22Rv1 (cell line): ENCODE results near the gene RPF1.
"Not testable (repeated sequence)": the region's sequence is repeated elsewhere in the genome, so short reads cannot be mapped to it uniquely, and the experiment has no call there.

Experiments
- H3K27ac ChIP-seq: fragments of 450-650 bp; 2 replicates; pipeline ENCODE4 v1.5.1; 2017
- ZFX ChIP-seq: fragments of 450-650 bp; IDR thresholded peaks from 2 replicates; pipeline ENCODE4 v1.6.1; 2017; ENCODE audit warnings: antibody characterized with exemption, borderline replicate concordance
- TF ChIP-seq, protein P1 (sequence below): fragments of 450-650 bp; IDR thresholded peaks from 2 replicates; pipeline ENCODE4 v1.5.1; 2017; ENCODE audit warnings: mild to moderate bottlenecking

Gene RPF1

GRCh38 chr1:84497631-84498275 is 18.7 kb downstream of the RPF1 start:
- peak overlapping the region; percentile 37 for H3K27ac ChIP-seq
- TF ChIP-seq ZFX = no peak
- TF ChIP-seq, protein P1, sequence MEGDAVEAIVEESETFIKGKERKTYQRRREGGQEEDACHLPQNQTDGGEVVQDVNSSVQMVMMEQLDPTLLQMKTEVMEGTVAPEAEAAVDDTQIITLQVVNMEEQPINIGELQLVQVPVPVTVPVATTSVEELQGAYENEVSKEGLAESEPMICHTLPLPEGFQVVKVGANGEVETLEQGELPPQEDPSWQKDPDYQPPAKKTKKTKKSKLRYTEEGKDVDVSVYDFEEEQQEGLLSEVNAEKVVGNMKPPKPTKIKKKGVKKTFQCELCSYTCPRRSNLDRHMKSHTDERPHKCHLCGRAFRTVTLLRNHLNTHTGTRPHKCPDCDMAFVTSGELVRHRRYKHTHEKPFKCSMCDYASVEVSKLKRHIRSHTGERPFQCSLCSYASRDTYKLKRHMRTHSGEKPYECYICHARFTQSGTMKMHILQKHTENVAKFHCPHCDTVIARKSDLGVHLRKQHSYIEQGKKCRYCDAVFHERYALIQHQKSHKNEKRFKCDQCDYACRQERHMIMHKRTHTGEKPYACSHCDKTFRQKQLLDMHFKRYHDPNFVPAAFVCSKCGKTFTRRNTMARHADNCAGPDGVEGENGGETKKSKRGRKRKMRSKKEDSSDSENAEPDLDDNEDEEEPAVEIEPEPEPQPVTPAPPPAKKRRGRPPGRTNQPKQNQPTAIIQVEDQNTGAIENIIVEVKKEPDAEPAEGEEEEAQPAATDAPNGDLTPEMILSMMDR = no peak

DNA sequence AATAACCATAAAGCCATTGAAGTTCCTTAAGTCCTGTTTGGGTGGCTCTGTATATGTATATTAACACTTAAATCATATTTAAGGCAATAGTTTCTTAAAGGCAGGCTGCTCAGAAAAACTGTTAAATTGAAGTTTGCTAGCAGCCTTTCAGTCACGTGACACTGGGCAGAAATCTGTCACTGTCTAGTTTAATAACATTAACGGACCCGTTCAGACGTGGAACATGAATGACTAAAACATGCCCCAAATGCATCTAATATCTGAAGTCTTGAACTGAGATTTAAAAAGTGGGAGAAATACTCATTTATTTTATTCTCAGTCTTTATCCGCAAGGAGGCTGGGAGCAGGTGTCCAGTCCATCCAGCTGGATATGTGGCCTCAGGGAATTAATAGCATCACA is 23.9 kb downstream of the RPF1 start:
- TF ChIP-seq, protein P1 = no peak
- TF ChIP-seq ZFX = no peak
- H3K27ac ChIP-seq = no peak overlapping the region

DNA sequence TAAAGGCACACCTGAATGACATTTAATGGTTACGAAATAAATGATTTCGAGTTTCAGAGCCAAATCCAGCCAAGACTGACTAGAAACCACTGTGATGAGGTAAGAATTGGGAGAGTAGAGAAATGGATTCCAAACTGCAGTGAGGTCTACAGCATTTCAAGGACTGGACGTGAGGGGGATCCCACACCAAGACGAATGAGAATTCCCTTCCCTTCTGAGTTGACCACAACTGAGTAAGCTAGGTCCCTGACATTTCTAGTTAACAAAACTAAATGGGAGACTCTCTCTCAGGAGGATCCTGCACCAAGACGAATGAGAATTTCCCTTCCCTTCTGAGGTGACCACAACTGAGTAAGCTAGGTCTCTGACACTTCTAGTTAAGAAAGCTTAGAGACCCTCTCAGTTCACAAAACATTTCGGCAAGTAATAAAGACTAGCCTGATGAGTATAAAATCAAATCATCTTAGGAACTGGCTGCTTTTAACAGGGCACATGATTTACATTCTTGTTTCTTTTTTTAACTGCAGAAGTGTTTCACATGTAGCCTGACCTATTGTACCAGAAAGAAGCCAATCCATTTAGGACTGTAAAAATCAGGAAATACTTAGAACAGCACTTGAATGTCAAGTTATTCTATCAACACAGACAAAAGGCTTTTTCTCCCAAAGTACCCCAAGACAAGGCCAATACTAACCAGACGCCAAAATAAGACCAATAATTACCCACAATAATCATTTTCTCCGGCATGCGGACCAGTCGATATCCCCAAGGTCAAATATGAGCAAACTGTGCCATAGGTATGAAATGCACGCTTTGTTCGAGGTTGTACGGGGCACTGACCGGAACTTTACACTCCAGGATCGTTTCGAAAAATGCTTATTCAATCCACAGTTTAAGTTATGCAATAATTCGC is 25.8 kb downstream of the RPF1 start:
- no peak for TF ChIP-seq ZFX
- TF ChIP-seq, protein P1 = no peak
- H3K27ac ChIP-seq = peak overlapping the region; percentile 85

DNA sequence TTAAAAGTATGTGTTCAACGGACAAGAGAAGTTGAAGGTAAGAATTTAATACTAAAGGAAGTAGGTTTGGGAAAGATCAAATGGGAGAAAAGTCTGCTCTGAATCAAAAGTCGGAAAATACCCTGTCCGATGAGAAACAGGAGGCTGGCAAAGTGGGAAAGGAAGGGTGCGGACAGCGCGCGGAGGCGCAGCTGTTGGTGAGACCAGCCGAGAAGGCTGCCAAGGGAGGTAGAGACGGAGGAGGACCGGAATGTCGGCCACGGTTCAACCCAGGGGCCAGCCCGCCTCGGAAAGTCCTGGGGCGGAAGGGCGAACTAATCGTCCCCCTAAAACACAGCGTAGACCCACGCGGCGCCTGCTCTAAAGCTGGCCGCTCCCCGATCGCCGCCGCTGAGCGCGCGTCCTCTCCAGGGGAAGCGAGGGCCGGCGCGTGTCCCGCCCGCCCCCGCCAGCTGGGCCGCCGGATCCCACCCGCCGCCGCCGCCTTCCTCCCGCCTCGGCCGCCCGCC is 26.5 kb downstream of the RPF1 start:
- TF ChIP-seq, protein P1 = no peak
- TF ChIP-seq ZFX = no peak
- peak overlapping the region; percentile 85 for H3K27ac ChIP-seq

- no peak for TF ChIP-seq ZFX
- peak within 1 kb of the TSS; percentile 85 for H3K27ac ChIP-seq
Measured at GRCh38 chr1:84506002-84506728, 27.1 kb downstream of the RPF1 start, which contains the start of the genes GNG5 and SPATA1. Gene GNG5, minus strand, starts transcription at chr1:84506581. Its CDS starts 490 bp downstream, at chr1:84506091. Gene SPATA1, plus strand, starts transcription at chr1:84506386. Its CDS starts 9,974 bp downstream, at chr1:84516360.

DNA sequence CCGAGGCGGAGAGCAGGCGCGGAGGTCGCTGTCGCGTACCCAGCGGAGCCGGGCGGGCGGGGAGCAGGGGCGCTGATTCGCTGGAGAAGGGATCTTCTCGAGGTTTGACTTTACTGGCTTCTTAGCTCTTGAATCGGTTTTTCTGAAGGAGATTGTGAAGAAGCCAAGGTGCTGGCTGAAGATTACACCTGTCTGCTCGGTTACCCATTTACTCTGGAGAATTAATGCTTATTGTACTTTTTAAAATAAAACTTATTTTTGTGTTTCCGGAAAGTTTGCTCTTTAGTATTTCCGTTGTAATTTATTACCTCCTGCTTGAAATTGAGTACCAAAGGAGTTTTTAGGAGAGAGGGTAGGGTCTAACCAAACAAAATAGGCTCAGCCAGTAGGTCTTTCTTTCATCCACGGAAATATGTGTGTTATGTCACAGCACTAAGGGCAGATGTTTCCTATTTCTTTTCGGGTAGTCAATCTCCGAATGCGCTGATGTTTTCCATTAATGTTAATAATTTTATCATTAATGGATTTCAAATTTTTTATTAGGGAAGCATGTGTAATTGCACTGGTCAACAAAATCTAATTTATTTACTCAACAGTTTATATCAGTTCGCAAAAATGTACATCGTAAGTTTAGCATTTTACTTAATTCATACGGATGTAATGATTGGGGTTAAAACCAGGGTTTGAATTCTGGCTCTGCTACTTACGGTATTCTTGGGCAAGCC is 27.8 kb downstream of the RPF1 start:
- no peak for TF ChIP-seq ZFX
- TF ChIP-seq, protein P1 = no peak; the same call in 1 of the 2 replicates
- peak overlapping the region; percentile 85 for H3K27ac ChIP-seq

GRCh38 chr1:84507887-84508286 is 28.8 kb downstream of the RPF1 start:
- H3K27ac ChIP-seq = not testable (repeated sequence)
